K562 (cell line): ENCODE data around the gene ADAMTS2. TPM values are rescaled to one million over a fixed set of nuclear protein-coding genes. Genes with fewer than 3 reads are reported as not detected.

Source experiments
- ATAC-seq: fragments of 200-7000 bp; cut with Tn5 transposase; 3 replicates; pipeline ENCODE4 v1.9.1; 2020; ENCODE audit warnings: moderate library complexity
- BruUV-seq: library from RNA; stranded (reverse); fragments of 400-500 nt; replicated peaks from 2 replicates; lab custom pipeline; 2021; lab: Mats Ljungman, UMichigan
- CTCF ChIA-PET: fragments of 300-600 bp; formaldehyde crosslinking; extraction: SDS; loops from one replicate; lab custom pipeline; 2021; ENCODE audit warnings: low intra/inter-chr PET ratio; lab: Yijun Ruan, JAX
- POLR2A ChIA-PET: fragments of 300-600, 350-650 bp; sonication (Branson Sonifier 250); formaldehyde crosslinking; extraction: SDS; loops from one replicate; lab custom pipeline; 2021; ENCODE audit warnings: antibody characterized with exemption, inconsistent platforms; lab: Yijun Ruan, JAX
- DNase-seq, 4 experiments: peaks; one replicate each; pipeline versions ENCODE4 v3.0.0 to v3.0.0-alpha.2; 2011 to 2018; ENCODE audit warnings: low spot score in 3 of 4, mixed read lengths in 3 of 4; ENCODE audit errors: extremely low read depth in 1 of 4
- FAIRE-seq: peaks from 2 replicates; lab custom pipeline; 2011; peaks lifted over from hg19 to GRCh38; lab: Jason Lieb, UNC
- H2AFZ ChIP-seq: 2 replicates; pipeline ENCODE4 v1.6.0; 2011; ENCODE audit warnings: low read depth, low read length, control low read depth, inconsistent platforms
- H3K27ac ChIP-seq: fragments of 200-600 bp; 3 replicates; pipeline ENCODE4 v1.8.0; 2011; ENCODE audit warnings: low read depth, mild to moderate bottlenecking, control low read depth, inconsistent platforms, low read length, moderate library complexity, mixed read lengths; ENCODE audit errors: extremely low read depth
- H3K27me3 ChIP-seq, 2 experiments: fragments of 300-600 bp in 1 of 2; 2 replicates in 1 of 2; 3 replicates in 1 of 2; pipeline versions ENCODE4 v1.6.0 to v1.8.0; 2011; ENCODE audit warnings: inconsistent platforms in 2 of 2, low read length in 2 of 2, mild to moderate bottlenecking in 1 of 2, mixed read lengths in 1 of 2, moderate library complexity in 1 of 2; ENCODE audit not compliant: control insufficient read depth in 2 of 2, insufficient read depth in 2 of 2
- H3K36me3 ChIP-seq: fragments of 300-600 bp; 3 replicates; pipeline ENCODE4 v1.8.0; 2011; ENCODE audit warnings: mild to moderate bottlenecking, low read length, inconsistent platforms; ENCODE audit not compliant: control insufficient read depth, insufficient read depth
- H3K4me1 ChIP-seq, 2 experiments: fragments of 200-600 bp in 1 of 2; replicated peaks in 1 of 2; 2 replicates in 1 of 2; 3 replicates in 1 of 2; pipeline versions ENCODE4 v1.5.1 to v1.8.0; 2011; ENCODE audit warnings: inconsistent platforms in 2 of 2, low read length in 2 of 2, mild to moderate bottlenecking in 1 of 2, mixed read lengths in 1 of 2, moderate library complexity in 1 of 2; ENCODE audit not compliant: control insufficient read depth in 2 of 2, insufficient read depth in 2 of 2
- H3K4me2 ChIP-seq: 2 replicates; pipeline ENCODE4 v1.6.1; 2011; ENCODE audit warnings: low read length, control low read depth, inconsistent platforms, mixed read lengths; ENCODE audit not compliant: insufficient read depth
- H3K4me3 ChIP-seq: fragments of 200-600 bp; sonication (generic), shearing (Covaris generic); 2 replicates; pipeline ENCODE4 v1.5.1; 2016; ENCODE audit warnings: control low read depth, inconsistent platforms
- H3K79me2 ChIP-seq: fragments of 200-600 bp; 3 replicates; pipeline ENCODE4 v1.8.0; 2011; ENCODE audit warnings: low read length, inconsistent platforms; ENCODE audit not compliant: control insufficient read depth, insufficient read depth
- H3K9ac ChIP-seq, 2 experiments: 2 replicates each; pipeline versions ENCODE4 v1.6.0 to v1.6.1; 2011; ENCODE audit warnings: low read depth in 2 of 2, low read length in 2 of 2, control low read depth in 1 of 2, inconsistent platforms in 1 of 2, mild to moderate bottlenecking in 1 of 2, mixed read lengths in 1 of 2; ENCODE audit not compliant: insufficient read depth in 1 of 2
- H3K9me1 ChIP-seq: one replicate; pipeline ENCODE4 v1.6.0; 2011; ENCODE audit warnings: inconsistent platforms, mild to moderate bottlenecking, low read length, moderate library complexity; ENCODE audit not compliant: control insufficient read depth, insufficient read depth
- H3K9me3 ChIP-seq: replicated peaks from 2 replicates; pipeline ENCODE4 v1.5.1; 2011; ENCODE audit warnings: low read depth, low read length, inconsistent platforms; ENCODE audit not compliant: control insufficient read depth, insufficient read depth
- H4K20me1 ChIP-seq: replicated peaks from 2 replicates; pipeline ENCODE4 v1.6.1; 2011; ENCODE audit warnings: low read length, inconsistent platforms, mixed read lengths; ENCODE audit not compliant: control insufficient read depth, insufficient read depth
- ARHGAP35 ChIP-seq: fragments of 450-650 bp; IDR thresholded peaks from 2 replicates; pipeline ENCODE4 v1.6.1; 2018; ENCODE audit not compliant: partially characterized antibody
- CEBPZ ChIP-seq: fragments of 150-350 bp; IDR thresholded peaks from 2 replicates; pipeline ENCODE4 v1.6.1; 2014; ENCODE audit warnings: low read depth, mild to moderate bottlenecking, low read length, borderline replicate concordance
- CREB1 ChIP-seq, 2 experiments: sonication (generic) in 1 of 2; formaldehyde crosslinking in 1 of 2; IDR thresholded peaks; 2 replicates each; pipeline versions ENCODE4 v1.6.1 to v1.8.0; 2012 to 2022; ENCODE audit warnings: inconsistent platforms in 1 of 2, mild to moderate bottlenecking in 1 of 2, missing genetic modification reagents in 1 of 2, moderate library complexity in 1 of 2
- GTF3C2 ChIP-seq: IDR thresholded peaks from 3 replicates; pipeline ENCODE4 v1.6.1; 2011; ENCODE audit warnings: borderline replicate concordance, mild to moderate bottlenecking, moderate library complexity; ENCODE audit not compliant: insufficient read length; ENCODE audit errors: extremely low read depth
- HDAC6 ChIP-seq: IDR thresholded peaks from 2 replicates; pipeline ENCODE4 v1.6.1; 2012; ENCODE audit warnings: low read depth, mild to moderate bottlenecking, control low read depth, inconsistent platforms, low read length, moderate library complexity
- MYBL2 ChIP-seq, 2 experiments: fragments of 450-650 bp in 1 of 2; sonication (generic) in 1 of 2; formaldehyde crosslinking in 1 of 2; IDR thresholded peaks; 2 replicates each; pipeline versions ENCODE4 v1.6.1 to v1.8.1; 2017 to 2022; ENCODE audit warnings: borderline replicate concordance in 1 of 2, inconsistent platforms in 1 of 2, low read depth in 1 of 2, mild to moderate bottlenecking in 1 of 2, missing genetic modification reagents in 1 of 2, moderate library complexity in 1 of 2
- PHB ChIP-seq: fragments of 250-450 bp; sonication (Bioruptor Pico); IDR thresholded peaks from 2 replicates; pipeline ENCODE4 v1.5.0; 2021
- RCOR1 ChIP-seq, 2 experiments: IDR thresholded peaks; 2 replicates each; pipeline ENCODE4 v1.6.1; 2012; ENCODE audit warnings: low read depth in 2 of 2, low read length in 2 of 2, borderline replicate concordance in 1 of 2, improper control_type of control experiment in 1 of 2
- RFX7 ChIP-seq: fragments of 250-450 bp; sonication (Bioruptor Pico); IDR thresholded peaks from 2 replicates; pipeline ENCODE4 v1.5.1; 2021; ENCODE audit warnings: mild to moderate bottlenecking
- U2AF1 ChIP-seq: fragments of 200-400 bp; formaldehyde crosslinking; optimal IDR thresholded peaks from 2 replicates; pipeline ENCODE3; 2017; ENCODE audit warnings: mild to moderate bottlenecking, low read depth, low read length, moderate library complexity
- ZKSCAN8 ChIP-seq: fragments of 200-800 bp; sonication (Bioruptor generic); IDR thresholded peaks from 2 replicates; pipeline ENCODE4 v1.6.1; 2016; ENCODE audit warnings: missing genetic modification characterization, missing compliant biosample characterization
- WGBS: fragments of 100-300 bp; shearing (Covaris generic); methylation state at CpG from one replicate; pipeline ENCODE4 v1.1.6; 2016; ENCODE audit warnings: low coverage, mixed read lengths; ENCODE audit not compliant: insufficient coverage; ENCODE audit errors: missing lambda C conversion rate; 5-methylcytosine and 5-hydroxymethylcytosine counted together
- in situ Hi-C: fragments of 300-500 bp; cut with MboI; formaldehyde crosslinking; loops from 4 replicates; pipeline ENCODE4 v1.15.0; 2018; ENCODE audit warnings: inconsistent platforms, mixed read lengths
- intact Hi-C: fragments of 100-400 bp; cut with micrococcal nuclease; formaldehyde crosslinking; loops from 2 replicates; pipeline ENCODE4 v1.14.2; 2022
- polyA plus RNA-seq, 8 experiments: library from polyadenylated mRNA; depleted of rRNA in 4 of 8; stranded (reverse) in 5 of 8; unstranded in 3 of 8; fragments of >200 nt; fragmentation: Nextera tagmentation in 2 of 8; fragmentation: Illumina TruSeq in 1 of 8; extraction: Ambion mirVana in 2 of 8; extraction: Trizol in 1 of 8; gene quantifications; 2 replicates each; pipeline versions ENCODE4 v1.2.1 to v1.2.3, GENCODE V29; 2011 to 2014; ENCODE audit warnings: inconsistent platforms in 1 of 8, missing spikeins in 1 of 8
- total RNA-seq, 7 experiments: library from RNA; depleted of rRNA in 6 of 7; stranded (reverse); fragments of >200 nt in 6 of 7; fragmentation: Illumina TruSeq in 2 of 7; extraction: Trizol in 2 of 7; gene quantifications; 2 replicates each; pipeline versions ENCODE4 v1.2.1 to v1.2.3, GENCODE V29; 2011 to 2021; ENCODE audit warnings: low replicate concordance in 1 of 7

Gene ADAMTS2
- total and polyA plus RNA-seq, 9 of the 15 experiments (the other 6 are each of a cell fraction or from before 2014, with no cell fraction given) = not detected

GRCh38 chr5:179233909-179234562 is 111.2 kb downstream of the ADAMTS2 start:
- DNase-seq = no peak
- intact Hi-C loops = no loop called here
- H3K9me1 ChIP-seq = no peaks in the 10 kb centered on the region
- H2AFZ ChIP-seq = no peak overlapping the region
- no peak overlapping the region for H3K4me3 ChIP-seq
- in situ Hi-C loops = no loop called here
- no peaks in the 10 kb centered on the region for H3K36me3 ChIP-seq
- no peak for ATAC-seq
- no peaks in the 10 kb centered on the region for H3K9me3 ChIP-seq
- 1% methylated on average over 10 of the region's 12 CpGs for WGBS
- no peak overlapping the region for H3K4me2 ChIP-seq
- H3K27me3 ChIP-seq = peaks cover 15 to 56% of the 10 kb centered on the region in 2 experiments; a peak in 3 of 5 replicates
- H4K20me1 ChIP-seq = no peaks in the 10 kb centered on the region
- no peak for FAIRE-seq
- H3K9ac ChIP-seq = no peak overlapping the region
- CTCF ChIA-PET = no interaction called here
- no peak overlapping the region for H3K27ac ChIP-seq
- H3K4me1 ChIP-seq = no peaks in the 10 kb centered on the region
- POLR2A ChIA-PET = interaction anchor here (0.6 kb wide), 1 partner anchor 203 kb away, joined by 3 read pairs; no protein-coding TSS in a partner anchor
- BruUV-seq = no TSS peak
- no peaks in the 10 kb centered on the region for H3K79me2 ChIP-seq
- TF ChIP-seq ZKSCAN8 (CRISPR knock-in tag) (no peak), GTF3C2 (no peak), CREB1 (IDR thresholded peaks at IDR 0.05) (no peak), CREB1 (CRISPR knock-in tag; IDR thresholded peaks at IDR 0.05) (no peak), ARHGAP35 (no peak), HDAC6 (no peak), PHB (CRISPR knock-in tag) (no peak), RCOR1 (IDR thresholded peaks at IDR 0.05; ENCODE audit: borderline replicate concordance in 1 of 2, low read depth in 2 of 2, low read length in 2 of 2) (no peak), U2AF1 (no peak), CEBPZ (no peak), RFX7 (CRISPR knock-in tag) (no peak), MYBL2 (IDR thresholded peaks at IDR 0.05; ENCODE audit: low read depth) (no peak), MYBL2 (CRISPR knock-in tag; IDR thresholded peaks at IDR 0.05; ENCODE audit: borderline replicate concordance) (no peak)
